CD4-positive, alpha-beta T cell treated with Interleukin-10 for 1 hour (primary cell): ENCODE data around the gene MACROH2A2.
"Not testable (repeated sequence)": the region's sequence is repeated elsewhere in the genome, so short reads cannot be mapped to it uniquely, and the experiment has no call there.

Experiments
- DNase-seq: peaks from one replicate; pipeline ENCODE4 v3.0.0-alpha.2; 2020

MACROH2A2 gene

GRCh38 chr10:70052462-70053217 lies at the start of gene MACROH2A2:
Gene MACROH2A2 (plus strand): TSS chr10:70052846. CDS start chr10:70075659, 22,813 bp downstream.
- DNase-seq, result no peak

GRCh38 chr10:70007116-70007820 lies 45.4 kb upstream of the MACROH2A2 start:
- DNase-seq, result no peak

GRCh38 chr10:70031215-70031614 lies 21.4 kb upstream of the MACROH2A2 start:
- no peak for DNase-seq

- DNase-seq, result no peak
Measured at GRCh38 chr10:70032667-70033289, 19.9 kb upstream of the MACROH2A2 start.

GRCh38 chr10:70034232-70034631 lies 18.4 kb upstream of the MACROH2A2 start:
- no peak for DNase-seq

- no peak for DNase-seq
Measured at GRCh38 chr10:70035531-70035930, 17.1 kb upstream of the MACROH2A2 start.

GRCh38 chr10:70038923-70039322 lies 13.7 kb upstream of the MACROH2A2 start:
- no peak for DNase-seq

- DNase-seq, result no peak
Measured at GRCh38 chr10:70041016-70041415, 11.6 kb upstream of the MACROH2A2 start.

GRCh38 chr10:70041739-70042138 lies 10.9 kb upstream of the MACROH2A2 start:
- DNase-seq, result not testable (repeated sequence)

GRCh38 chr10:70047066-70047465 lies 5.6 kb upstream of the MACROH2A2 start:
- DNase-seq, result not testable (repeated sequence)

- DNase-seq, result no peak
Measured at GRCh38 chr10:70048030-70048723, 4.5 kb upstream of the MACROH2A2 start.

GRCh38 chr10:70051848-70052247 lies 798 bp upstream of the MACROH2A2 start:
- DNase-seq, result no peak

GRCh38 chr10:70053218-70053840 lies 683 bp downstream of the MACROH2A2 start:
- no peak for DNase-seq

- DNase-seq, result no peak
Measured at GRCh38 chr10:70053841-70054288, 1.2 kb downstream of the MACROH2A2 start.

- no peak for DNase-seq
Measured at GRCh38 chr10:70054902-70055301, 2.3 kb downstream of the MACROH2A2 start.

- no peak for DNase-seq
Measured at GRCh38 chr10:70055550-70055949, 2.9 kb downstream of the MACROH2A2 start.

GRCh38 chr10:70057306-70057705 lies 4.7 kb downstream of the MACROH2A2 start:
- DNase-seq, result no peak

- no peak for DNase-seq
Measured at GRCh38 chr10:70060389-70060788, 7.7 kb downstream of the MACROH2A2 start.

GRCh38 chr10:70063418-70064098 lies 10.9 kb downstream of the MACROH2A2 start:
- DNase-seq, result no peak

GRCh38 chr10:70064486-70064885 lies 11.8 kb downstream of the MACROH2A2 start:
- DNase-seq, result no peak

GRCh38 chr10:70066190-70066589 lies 13.5 kb downstream of the MACROH2A2 start:
- no peak for DNase-seq

- no peak for DNase-seq
Measured at GRCh38 chr10:70067586-70067985, 14.9 kb downstream of the MACROH2A2 start.
